GM12878 (cell line): Measurements from ENCODE around the gene ZDHHC14. TPM values are rescaled to one million over a fixed set of nuclear protein-coding genes. Genes with fewer than 3 reads are reported as not detected.

Source experiments
- ATAC-seq: fragments of 200-7000 bp; cut with Tn5 transposase; 3 replicates; pipeline ENCODE4 v1.9.1; 2020; ENCODE audit warnings: mild to moderate bottlenecking, moderate library complexity
- BruUV-seq: library from RNA; stranded (reverse); fragments of 400-500 nt; replicated peaks from 2 replicates; lab custom pipeline; 2021; lab: Mats Ljungman, UMichigan
- CTCF ChIA-PET: fragments of 300-600 bp; sonication (Branson Sonifier 250); formaldehyde crosslinking; extraction: SDS; loops from one replicate; lab custom pipeline; 2021; ENCODE audit warnings: inconsistent platforms; lab: Yijun Ruan, JAX
- POLR2A ChIA-PET: fragments of 350-600 bp; formaldehyde crosslinking; extraction: SDS; loops from one replicate; lab custom pipeline; 2021; ENCODE audit warnings: inconsistent platforms; lab: Charles Lee
- RAD21 ChIA-PET: fragments of 300-600 bp; sonication (Branson Sonifier 250); formaldehyde crosslinking; loops from one replicate; lab custom pipeline; 2023; ENCODE audit warnings: antibody characterized with exemption; ENCODE audit not compliant: unreplicated experiment; lab: Charles Lee
- SMC1A ChIA-PET: fragments of 300-600 bp; sonication (Branson Sonifier 250); formaldehyde crosslinking; loops from one replicate; lab custom pipeline; 2023; ENCODE audit not compliant: unreplicated experiment, uncharacterized antibody; lab: Charles Lee
- DNase-seq: peaks from one replicate; pipeline ENCODE4 v3.0.0-alpha.2; 2011; ENCODE audit warnings: low read depth, low spot score
- FAIRE-seq: peaks from 3 replicates; lab custom pipeline; 2011; peaks lifted over from hg19 to GRCh38; lab: Jason Lieb, UNC
- H2AFZ ChIP-seq: 2 replicates; pipeline ENCODE4 v1.6.0; 2011; ENCODE audit warnings: low read depth, low read length, control low read depth; ENCODE audit not compliant: control insufficient read depth
- H3K27ac ChIP-seq: 2 replicates; pipeline ENCODE4 v1.5.1; 2011; ENCODE audit warnings: control low read depth; ENCODE audit not compliant: control insufficient read depth, insufficient read depth
- H3K27me3 ChIP-seq, 2 experiments: replicated peaks in 1 of 2; 2 replicates each; pipeline versions ENCODE4 v1.6.0 to v1.6.1; 2011; ENCODE audit warnings: low read length in 1 of 2; ENCODE audit not compliant: control insufficient read depth in 2 of 2, insufficient read depth in 2 of 2
- H3K36me3 ChIP-seq, 2 experiments: 2 replicates each; pipeline ENCODE4 v1.5.1; 2011; ENCODE audit warnings: low read length in 1 of 2; ENCODE audit not compliant: control insufficient read depth in 2 of 2, insufficient read depth in 2 of 2
- H3K4me1 ChIP-seq: 2 replicates; pipeline ENCODE4 v1.6.1; 2011; ENCODE audit warnings: mild to moderate bottlenecking, low read length, moderate library complexity, mixed read lengths; ENCODE audit not compliant: control insufficient read depth, insufficient read depth
- H3K4me2 ChIP-seq: 2 replicates; pipeline ENCODE4 v1.6.0; 2011; ENCODE audit warnings: control low read depth; ENCODE audit not compliant: control insufficient read depth, insufficient read depth
- H3K4me3 ChIP-seq: fragments of 200-600 bp; sonication (generic); 2 replicates; pipeline ENCODE4 v1.5.1; 2016
- H3K79me2 ChIP-seq: 2 replicates; pipeline ENCODE4 v1.6.0; 2011; ENCODE audit warnings: low read length; ENCODE audit not compliant: control insufficient read depth, insufficient read depth
- H3K9ac ChIP-seq: 2 replicates; pipeline ENCODE4 v1.8.0; 2011; ENCODE audit warnings: low read length, control low read depth, mixed read lengths; ENCODE audit not compliant: control insufficient read depth, insufficient read depth
- H3K9me3 ChIP-seq: replicated peaks from 3 replicates; pipeline ENCODE4 v1.5.1; 2011; ENCODE audit warnings: mild to moderate bottlenecking, low read length; ENCODE audit not compliant: control insufficient read depth, insufficient read depth
- H4K20me1 ChIP-seq: 2 replicates; pipeline ENCODE4 v1.6.0; 2011; ENCODE audit not compliant: control insufficient read depth, insufficient read depth
- CUX1 ChIP-seq: IDR thresholded peaks from 2 replicates; pipeline ENCODE4 v1.6.1; 2012; ENCODE audit warnings: improper control_type of control experiment, low read depth, low read length; ENCODE audit not compliant: insufficient replicate concordance
- E4F1 ChIP-seq: fragments of 450-650 bp; IDR thresholded peaks from 2 replicates; pipeline ENCODE4 v1.6.1; 2018; ENCODE audit warnings: borderline replicate concordance, mild to moderate bottlenecking; ENCODE audit not compliant: partially characterized antibody
- ESRRA ChIP-seq: IDR thresholded peaks from 2 replicates; pipeline ENCODE4 v1.6.1; 2012; ENCODE audit warnings: mild to moderate bottlenecking, low read length, improper control_type of control experiment
- JUND ChIP-seq: IDR thresholded peaks from 2 replicates; pipeline ENCODE4 v1.6.1; 2012; ENCODE audit warnings: low read depth, mild to moderate bottlenecking, low read length, improper control_type of control experiment, moderate library complexity
- KDM1A ChIP-seq: fragments of 200-600 bp; sonication (generic); IDR thresholded peaks from 2 replicates; pipeline ENCODE4 v1.6.1; 2016; ENCODE audit warnings: borderline replicate concordance
- MXI1 ChIP-seq: fragments of 150-350 bp; IDR thresholded peaks from 2 replicates; pipeline ENCODE4 v1.6.1; 2011; ENCODE audit warnings: low read depth, mild to moderate bottlenecking, inconsistent platforms, low read length, improper control_type of control experiment
- NFYA ChIP-seq: IDR thresholded peaks from 2 replicates; pipeline ENCODE4 v1.6.1; 2011; ENCODE audit warnings: low read depth, mild to moderate bottlenecking, low read length, improper control_type of control experiment, borderline replicate concordance
- RBBP5 ChIP-seq: fragments of 200-600 bp; sonication (generic); conservative IDR thresholded peaks from 2 replicates; pipeline ENCODE4 v1.6.1; 2016
- RCOR1 ChIP-seq: conservative IDR thresholded peaks from 2 replicates; pipeline ENCODE4 v1.6.1; 2012; ENCODE audit warnings: low read depth, low read length, improper control_type of control experiment
- SREBF2 ChIP-seq: IDR thresholded peaks from 2 replicates; pipeline ENCODE4 v1.6.1; 2012; ENCODE audit warnings: mild to moderate bottlenecking, low read length
- STAT1 ChIP-seq: fragments of 450-650 bp; conservative IDR thresholded peaks from 2 replicates; pipeline ENCODE4 v1.6.1; 2014; ENCODE audit warnings: antibody characterized with exemption, mild to moderate bottlenecking
- ZSCAN29 ChIP-seq: fragments of 450-650 bp; IDR thresholded peaks from 2 replicates; pipeline ENCODE4 v1.6.1; 2017; ENCODE audit warnings: mild to moderate bottlenecking, moderate library complexity
- WGBS: methylation state at CpG from one replicate; pipeline ENCODE4 v1.1.6; 2016; ENCODE audit warnings: low lambda C conversion rate; ENCODE audit not compliant: insufficient replicate concordance, insufficient coverage; ENCODE audit errors: missing lambda C conversion rate; 5-methylcytosine and 5-hydroxymethylcytosine counted together
- in situ Hi-C: fragments of 300-500 bp; cut with MboI; formaldehyde crosslinking; loops from 9 replicates; pipeline ENCODE4 v1.14.3; 2018; ENCODE audit warnings: mixed read lengths
- intact Hi-C: fragments of 100-400 bp; cut with micrococcal nuclease; formaldehyde crosslinking; loops from one replicate; pipeline ENCODE4 v1.14.2; 2022; ENCODE audit not compliant: unreplicated experiment
- polyA plus RNA-seq, 11 experiments: library from polyadenylated mRNA; depleted of rRNA in 4 of 11; unstranded in 6 of 11; stranded (reverse) in 5 of 11; fragments of >200 nt; fragmentation: Nextera tagmentation in 4 of 11; fragmentation: Illumina TruSeq in 1 of 11; extraction: Ambion mirVana in 4 of 11; extraction: Trizol in 1 of 11; gene quantifications; 1 replicate in 1 of 11; 2 replicates in 10 of 11; pipeline versions ENCODE4 v1.2.1 to v1.2.3, GENCODE V29; 2011 to 2016; ENCODE audit warnings: inconsistent platforms in 2 of 11, missing spikeins in 2 of 11, low read depth in 1 of 11
- total RNA-seq, 4 experiments: library from RNA; depleted of rRNA in 3 of 4; stranded (reverse); fragments of >200 nt in 3 of 4; fragmentation: Illumina TruSeq in 1 of 4; extraction: Trizol in 1 of 4; gene quantifications; 2 replicates each; pipeline versions ENCODE4 v1.2.1 to v1.2.3, GENCODE V29; 2013 to 2021

The ZDHHC14 gene
- total and polyA plus RNA-seq, 10 of the 15 experiments (the other 5 are each of a cell fraction or from before 2014, with no cell fraction given) = 0.15 to 16.0 (median 0.76) TPM; not detected in 1

- TF ChIP-seq E4F1 = no peak
- TF ChIP-seq MXI1 = no peak
Measured at GRCh38 chr6:157660414-157660813, 279.4 kb downstream of the ZDHHC14 start (continued).

GRCh38 chr6:157661652-157662051, 280.7 kb downstream of the ZDHHC14 start:
- Histone ChIP-seq H2AFZ (no peak overlapping the region), H3K4me2 (no peak overlapping the region), H3K9ac (no peak overlapping the region), H3K9me3 (no peaks in the 10 kb centered on the region; the same call in 2 of the 3 replicates), H4K20me1 (no peaks in the 10 kb centered on the region), H3K4me3 (no peak overlapping the region)
- CTCF ChIA-PET = interaction anchor here (0.7 to 1.5 kb wide), 5 partner anchors 86 to 347 kb away, joined by 3 read pairs; partner anchors contain the start of gene TMEM242
- WGBS = 61% methylated on average over 3 of the region's 3 CpGs
- intact Hi-C loops = no loop called here
- no TSS peak for BruUV-seq
- POLR2A ChIA-PET = interaction anchor here (0.6 kb wide), 1 partner anchor 306 kb away, joined by 3 read pairs; no protein-coding TSS in a partner anchor
- no peak for FAIRE-seq
- DNase-seq = no peak
- SMC1A ChIA-PET = interaction anchor here (0.9 to 1.6 kb wide), 4 partner anchors 68 to 335 kb away, joined by 3 to 5 read pairs (median 3); no protein-coding TSS in a partner anchor
- ATAC-seq = no peak
- TF ChIP-seq KDM1A (no peak), ZSCAN29 (no peak), NFYA (no peak), ESRRA (no peak), SREBF2 (no peak), CUX1 (no peak), E4F1 (no peak), RBBP5 (no peak), STAT1 (no peak), JUND (no peak), RCOR1 (no peak)
- TF ChIP-seq, all 136 proteins: peak for 0
- in situ Hi-C loops = no loop called here
- Histone ChIP-seq H3K79me2 (no peaks in the 10 kb centered on the region), H3K27ac (no peak overlapping the region), H3K36me3 (peaks cover 0 to 2% of the 10 kb centered on the region in 2 experiments; a peak in 1 of 4 replicates), H3K27me3 (no peaks in the 10 kb centered on the region), H3K4me1 (no peaks in the 10 kb centered on the region)
- RAD21 ChIA-PET = interaction anchor here (1.3 kb wide), 1 partner anchor 347 kb away, joined by 3 read pairs; no protein-coding TSS in a partner anchor
